SIG-M5 treated with dmso at 0.1 percent for 504 hours (cell line): ENCODE measurements around the gene ABCB10.
"Not testable (repeated sequence)": the region's sequence is repeated elsewhere in the genome, so short reads cannot be mapped to it uniquely, and the experiment has no call there.

Experiments
- DNase-seq: peaks from one replicate; lab custom pipeline; 2025; ENCODE audit not compliant: unreplicated experiment; lab: John Stamatoyannopoulos, UW

ABCB10 gene

GRCh38 chr1:229537894-229538293 lies 20.6 kb downstream of the ABCB10 start:
- DNase-seq, result peak; percentile 95

GRCh38 chr1:229536982-229537381 lies 21.5 kb downstream of the ABCB10 start:
- DNase-seq, result peak; percentile 63

- no peak for DNase-seq
Observed at GRCh38 chr1:229535230-229535629, 23.3 kb downstream of the ABCB10 start.

- no peak for DNase-seq
Observed at GRCh38 chr1:229531326-229531725, 27.2 kb downstream of the ABCB10 start.

- no peak for DNase-seq
Observed at GRCh38 chr1:229529639-229530038, 28.9 kb downstream of the ABCB10 start.

- DNase-seq, result no peak
Observed at GRCh38 chr1:229526695-229527094, 31.8 kb downstream of the ABCB10 start.

GRCh38 chr1:229523052-229523451 lies 35.5 kb downstream of the ABCB10 start:
- DNase-seq, result no peak

GRCh38 chr1:229514578-229515275 lies 43.8 kb downstream of the ABCB10 start:
- DNase-seq, result peak; percentile 73

GRCh38 chr1:229511625-229512024 lies 46.9 kb downstream of the ABCB10 start:
- not testable (repeated sequence) for DNase-seq

GRCh38 chr1:229511201-229511600 lies 47.3 kb downstream of the ABCB10 start:
- not testable (repeated sequence) for DNase-seq

GRCh38 chr1:229509576-229509975 lies 48.9 kb downstream of the ABCB10 start:
- DNase-seq, result no peak

- no peak for DNase-seq
Observed at GRCh38 chr1:229508823-229509337, 49.6 kb downstream of the ABCB10 start.

- peak; percentile 98 for DNase-seq
Observed at GRCh38 chr1:229507951-229508822, 50.3 kb downstream of the ABCB10 start, which contains the start of gene NUP133. Gene NUP133 (minus strand): TSS chr1:229508341. CDS start chr1:229508249, 92 bp downstream.

- no peak for DNase-seq
Observed at GRCh38 chr1:229507502-229507901, 51.0 kb downstream of the ABCB10 start.

- no peak for DNase-seq
Observed at GRCh38 chr1:229506633-229507032, 51.9 kb downstream of the ABCB10 start.

- no peak for DNase-seq
Observed at GRCh38 chr1:229495782-229496181, 62.7 kb downstream of the ABCB10 start.

GRCh38 chr1:229487181-229487580 lies 71.3 kb downstream of the ABCB10 start:
- no peak for DNase-seq

GRCh38 chr1:229485318-229485717 lies 73.2 kb downstream of the ABCB10 start:
- no peak for DNase-seq

GRCh38 chr1:229482511-229482910 lies 76.0 kb downstream of the ABCB10 start:
- no peak for DNase-seq

- DNase-seq, result no peak
Observed at GRCh38 chr1:229480495-229480894, 78.0 kb downstream of the ABCB10 start.

GRCh38 chr1:229479660-229480399 lies 78.7 kb downstream of the ABCB10 start:
- peak; percentile 27 for DNase-seq
